ENCODE data around the gene CADM4. TPM values are rescaled to one million over a fixed set of nuclear protein-coding genes. Genes with fewer than 3 reads are reported as not detected.
A peak's percentile ranks its signal among the peaks of the same experiment; 100 is the strongest.

Gene CADM4
- total RNA-seq, 1 experiment from 2014 or later: 28.7 TPM

GRCh38 chr19:43675269-43675879 is 35.7 kb upstream of the CADM4 start (continued):
- TF ChIP-seq ZBTB33 (IDR thresholded peaks at IDR 0.05; ENCODE audit: extremely low read depth, insufficient replicate concordance, low read length) (peak; percentile 50), RAD21 (IDR thresholded peaks at IDR 0.05; ENCODE audit: low read depth) (no peak), CBX3 (IDR thresholded peaks at IDR 0.05; ENCODE audit: low read depth) (peak; percentile 83; the same call in 1 of the 2 replicates), EGR1 (IDR thresholded peaks at IDR 0.05; ENCODE audit: low read depth) (no peak), ZNF274 (IDR thresholded peaks at IDR 0.05; ENCODE audit: low read depth, low read length) (no peak), FOSL1 (IDR thresholded peaks at IDR 0.05; ENCODE audit: low read depth) (peak; percentile 89), TCF7L2 (IDR thresholded peaks at IDR 0.05; ENCODE audit: borderline replicate concordance, extremely low read depth, insufficient read depth, insufficient read length) (peak; percentile 44), ELF1 (IDR thresholded peaks at IDR 0.05; ENCODE audit: borderline replicate concordance, low read depth) (no peak), EZH2 (IDR thresholded peaks at IDR 0.05) (no peak), POLR2A (IDR thresholded peaks at IDR 0.05; ENCODE audit: borderline replicate concordance, extremely low read depth, insufficient read depth, insufficient read length) (no peak), EZH2phosphoT487 (IDR thresholded peaks at IDR 0.05; ENCODE audit: borderline replicate concordance) (no peak), YY1 (IDR thresholded peaks at IDR 0.05; ENCODE audit: extremely low read depth, insufficient replicate concordance, low read depth, low read length) (peak; percentile 65)

GRCh38 chr19:43674596-43674995 is 34.9 kb upstream of the CADM4 start:
- ChIA-PET RAD21 (ENCODE audit: low non-redundant PET in 1 of 2, low total read pairs in 2 of 2, uncharacterized antibody in 2 of 2, unreplicated experiment in 2 of 2) (no interaction called here), POLR2A (interaction anchor here (0.7 to 2.0 kb wide), 4 partner anchors 12 to 51 kb away, joined by 3 to 8 read pairs (median 3); no protein-coding TSS in a partner anchor), CTCF (no interaction called here)
- 0 out of 2 replicates have a peak, but pooled peaks have one; percentile 22 for TF ChIP-seq CEBPB (IDR thresholded peaks at IDR 0.05; ENCODE audit: low read depth)
- no peak for TF ChIP-seq ZFX (IDR thresholded peaks at IDR 0.05)
- ATAC-seq: no peak
- no peaks in the 10 kb centered on the region for H3K9me2 ChIP-seq (ENCODE audit: insufficient read depth)
- H3K27ac ChIP-seq (ENCODE audit: low read depth, low read length): peak overlapping the region; percentile 72
- no peaks in the 10 kb centered on the region for H3K9me3 ChIP-seq (ENCODE audit: control insufficient read depth in 1 of 2, insufficient read depth in 1 of 2, low read depth in 1 of 2, low read length in 2 of 2)
- H3K4me1 ChIP-seq (ENCODE audit: control insufficient read depth in 1 of 2, insufficient read depth in 2 of 2, low read length in 2 of 2): peaks cover 37 to 71% of the 10 kb centered on the region in 2 experiments
- H3K27me3 ChIP-seq (ENCODE audit: insufficient read depth, low read length): no peaks in the 10 kb centered on the region
- no TSS peak for BruUV-seq (replicated peaks)
- H3K4me2 ChIP-seq (ENCODE audit: low read length): peak overlapping the region; percentile 70
- H2AFZ ChIP-seq (ENCODE audit: low read depth, low read length, poor library complexity, severe bottlenecking): no peak overlapping the region
- H4K20me1 ChIP-seq (ENCODE audit: insufficient read depth): no peaks in the 10 kb centered on the region
- H3K36me3 ChIP-seq (ENCODE audit: control insufficient read depth in 1 of 2, insufficient read depth in 2 of 2, low read length in 2 of 2): no peaks in the 10 kb centered on the region
- H3K9ac ChIP-seq (ENCODE audit: low read length): peak overlapping the region; percentile 54
- DNase-seq (ENCODE audit: low read depth, low spot score): no peak
- peaks cover 4% of the 10 kb centered on the region; the same call in 1 of the 2 replicates for H3K79me2 ChIP-seq (ENCODE audit: insufficient read depth, low read length)
- peak overlapping the region in 1 of 2 experiments; percentile 34; a peak in 2 of 4 replicates for H3K4me3 ChIP-seq (replicated peaks in 1 of 2; ENCODE audit: low read depth in 1 of 2, low read length in 2 of 2)
- intact Hi-C loops (cut with micrococcal nuclease): loop anchor here (10.0 kb wide), 1 partner anchor 110 kb away; the partner anchor contains the start of gene KCNN4
